HepG2 (cell line): Measurements from ENCODE around the gene STAP1. TPM values are rescaled to one million over a fixed set of nuclear protein-coding genes. Genes with fewer than 3 reads are reported as not detected.

Experiments used
- ATAC-seq: fragments of 200-7000 bp; cut with Tn5 transposase; 3 replicates; pipeline ENCODE4 v1.9.1; 2020; ENCODE audit warnings: mild to moderate bottlenecking, moderate library complexity
- BruUV-seq: library from RNA; stranded (reverse); fragments of 400-500 nt; replicated peaks from 2 replicates; lab custom pipeline; 2021; lab: Mats Ljungman, UMichigan
- CTCF ChIA-PET: fragments of 300-600 bp; formaldehyde crosslinking; extraction: SDS; loops from one replicate; lab custom pipeline; 2021; ENCODE audit warnings: low total read pairs, inconsistent platforms, low intra/inter-chr PET ratio; lab: Yijun Ruan, JAX
- POLR2A ChIA-PET: fragments of 350-600 bp; sonication (Branson Sonifier 250); formaldehyde crosslinking; loops from one replicate; lab custom pipeline; 2020; ENCODE audit warnings: antibody characterized with exemption, inconsistent platforms; lab: Yijun Ruan, JAX
- DNase-seq: peaks from one replicate; pipeline ENCODE4 v3.0.0-alpha.2; 2015; ENCODE audit warnings: low spot score
- FAIRE-seq: peaks from 3 replicates; lab custom pipeline; 2011; peaks lifted over from hg19 to GRCh38; lab: Jason Lieb, UNC
- H2AFZ ChIP-seq: one replicate; pipeline ENCODE4 v1.6.1; 2011; ENCODE audit warnings: low read length, inconsistent platforms
- H3K27ac ChIP-seq: fragments of 300-600 bp; 3 replicates; pipeline ENCODE4 v1.8.0; 2011; ENCODE audit warnings: mixed run types, mild to moderate bottlenecking, mixed read lengths, low read length, inconsistent platforms; ENCODE audit not compliant: insufficient read depth; ENCODE audit errors: extremely low read length
- H3K27me3 ChIP-seq, 2 experiments: fragments of 200-600 bp in 1 of 2; 2 replicates in 1 of 2; 3 replicates in 1 of 2; pipeline versions ENCODE4 v1.6.0 to v1.8.0; 2011; ENCODE audit warnings: low read length in 2 of 2, mild to moderate bottlenecking in 2 of 2, moderate library complexity in 2 of 2, inconsistent platforms in 1 of 2; ENCODE audit not compliant: insufficient read depth in 2 of 2, control insufficient read depth in 1 of 2
- H3K36me3 ChIP-seq, 2 experiments: fragments of 200-600 bp in 1 of 2; replicated peaks in 1 of 2; 2 replicates in 1 of 2; 3 replicates in 1 of 2; pipeline versions ENCODE4 v1.5.1 to v1.8.0; 2011; ENCODE audit warnings: low read length in 2 of 2, inconsistent platforms in 1 of 2; ENCODE audit not compliant: insufficient read depth in 2 of 2, control insufficient read depth in 1 of 2
- H3K4me1 ChIP-seq: 2 replicates; pipeline ENCODE4 v1.5.1; 2012; ENCODE audit warnings: low read length, inconsistent platforms; ENCODE audit not compliant: insufficient read depth
- H3K4me2 ChIP-seq: 2 replicates; pipeline ENCODE4 v1.6.0; 2011; ENCODE audit warnings: low read depth, low read length, inconsistent platforms
- H3K4me3 ChIP-seq, 3 experiments: fragments of 200-600 bp in 1 of 3; sonication (generic), shearing (Covaris generic) in 1 of 3; replicated peaks in 1 of 3; 2 replicates each; pipeline ENCODE4 v1.5.1; 2011 to 2016; ENCODE audit warnings: low read length in 3 of 3, inconsistent platforms in 2 of 3, low read depth in 2 of 3, mild to moderate bottlenecking in 2 of 3, control low read depth in 1 of 3, mixed read lengths in 1 of 3; ENCODE audit not compliant: insufficient read depth in 1 of 3
- H3K79me2 ChIP-seq: one replicate; pipeline ENCODE4 v1.6.1; 2011; ENCODE audit warnings: low read length, inconsistent platforms; ENCODE audit not compliant: insufficient read depth
- H3K9ac ChIP-seq: 2 replicates; pipeline ENCODE4 v1.6.0; 2011; ENCODE audit warnings: mild to moderate bottlenecking, low read depth, low read length, inconsistent platforms; ENCODE audit not compliant: insufficient read depth
- H3K9me3 ChIP-seq: 2 replicates; pipeline ENCODE4 v1.5.1; 2012; ENCODE audit warnings: mild to moderate bottlenecking, low read length
- H4K20me1 ChIP-seq: 2 replicates; pipeline ENCODE4 v1.6.0; 2011; ENCODE audit warnings: inconsistent platforms, mild to moderate bottlenecking, low read length, moderate library complexity; ENCODE audit not compliant: insufficient read depth
- HOXA7 ChIP-seq: sonication (generic); formaldehyde crosslinking; IDR thresholded peaks from 2 replicates; pipeline ENCODE4 v1.8.1; 2022; ENCODE audit warnings: mild to moderate bottlenecking, missing genetic modification reagents, moderate library complexity
- IRX3 ChIP-seq: sonication (generic); formaldehyde crosslinking; IDR thresholded peaks from 2 replicates; pipeline ENCODE4 v1.8.1; 2023; ENCODE audit warnings: mild to moderate bottlenecking, low read depth, missing genetic modification reagents, borderline replicate concordance
- NR2C2 ChIP-seq: sonication (generic); formaldehyde crosslinking; IDR thresholded peaks from 2 replicates; pipeline ENCODE4 v1.4.0; 2020; ENCODE audit warnings: missing genetic modification reagents, mild to moderate bottlenecking, moderate library complexity, borderline replicate concordance
- ZNF891 ChIP-seq: sonication (generic); formaldehyde crosslinking; IDR thresholded peaks from 2 replicates; pipeline ENCODE4 v1.5.0; 2020; ENCODE audit warnings: mild to moderate bottlenecking, missing genetic modification reagents
- ZSCAN25 ChIP-seq: sonication (generic); formaldehyde crosslinking; IDR thresholded peaks from 2 replicates; pipeline ENCODE4 v1.8.0; 2022; ENCODE audit warnings: mild to moderate bottlenecking, missing genetic modification reagents
- WGBS: methylation state at CpG from one replicate; pipeline ENCODE4 v1.1.6; 2017; ENCODE audit warnings: low lambda C conversion rate; 5-methylcytosine and 5-hydroxymethylcytosine counted together
- in situ Hi-C: cut with HindIII; loops from 2 replicates; pipeline ENCODE4 v1.10.0; 2017; ENCODE audit warnings: low pct_unique_long_range_greater_than_20kb; ENCODE audit not compliant: extremely low pct_ligation_motif_present
- intact Hi-C: fragments of 100-400 bp; cut with micrococcal nuclease; formaldehyde crosslinking; loops from one replicate; pipeline ENCODE4 v1.10.0; 2022; ENCODE audit not compliant: unreplicated experiment
- polyA plus RNA-seq, 8 experiments: library from polyadenylated mRNA; depleted of rRNA in 3 of 8; stranded (reverse) in 7 of 8; unstranded in 1 of 8; fragments of >200 nt; fragmentation: Illumina TruSeq in 4 of 8; extraction: Trizol in 4 of 8; gene quantifications; 2 replicates each; pipeline versions ENCODE4 v1.2.1 to v1.2.3, GENCODE V29; 2011 to 2016; ENCODE audit warnings: low read depth in 4 of 8, missing spikeins in 1 of 8, mixed read lengths in 1 of 8; ENCODE audit not compliant: insufficient read depth in 1 of 8
- total RNA-seq, 5 experiments: library from RNA; depleted of rRNA; stranded (reverse); fragments of >200 nt; fragmentation: Illumina TruSeq; extraction: Trizol; gene quantifications; 2 replicates each; pipeline ENCODE4 v1.2.3, GENCODE V29; 2016; ENCODE audit warnings: low read depth in 1 of 5
- TF ChIP-seq, protein P1 (sequence below): sonication (generic); formaldehyde crosslinking; IDR thresholded peaks from 2 replicates; pipeline ENCODE4; 2020; ENCODE audit warnings: missing genetic modification reagents, mild to moderate bottlenecking, borderline replicate concordance
- TF ChIP-seq, protein P2 (sequence below): sonication (generic); formaldehyde crosslinking; IDR thresholded peaks from 2 replicates; pipeline ENCODE4 v1.5.1; 2020; ENCODE audit warnings: mild to moderate bottlenecking, missing genetic modification reagents, moderate library complexity
- TF ChIP-seq, protein P3 (sequence below): sonication (generic); formaldehyde crosslinking; IDR thresholded peaks from 2 replicates; pipeline ENCODE4 v1.4.0; 2020; ENCODE audit warnings: missing genetic modification reagents
- TF ChIP-seq, protein P4 (sequence below), 2 experiments: IDR thresholded peaks; 2 replicates each; pipeline ENCODE4 v1.6.1; 2011 to 2012; ENCODE audit warnings: low read length in 2 of 2, borderline replicate concordance in 1 of 2, low read depth in 1 of 2, mild to moderate bottlenecking in 1 of 2, moderate library complexity in 1 of 2
- TF ChIP-seq, protein P5 (sequence below): sonication (generic); formaldehyde crosslinking; IDR thresholded peaks from 2 replicates; pipeline ENCODE4 v1.4.0; 2020; ENCODE audit warnings: missing genetic modification reagents

STAP1 gene
- total and polyA plus RNA-seq, 2 of the 13 experiments (the other 11 are each of a cell fraction or from before 2014, with no cell fraction given) = not detected

DNA sequence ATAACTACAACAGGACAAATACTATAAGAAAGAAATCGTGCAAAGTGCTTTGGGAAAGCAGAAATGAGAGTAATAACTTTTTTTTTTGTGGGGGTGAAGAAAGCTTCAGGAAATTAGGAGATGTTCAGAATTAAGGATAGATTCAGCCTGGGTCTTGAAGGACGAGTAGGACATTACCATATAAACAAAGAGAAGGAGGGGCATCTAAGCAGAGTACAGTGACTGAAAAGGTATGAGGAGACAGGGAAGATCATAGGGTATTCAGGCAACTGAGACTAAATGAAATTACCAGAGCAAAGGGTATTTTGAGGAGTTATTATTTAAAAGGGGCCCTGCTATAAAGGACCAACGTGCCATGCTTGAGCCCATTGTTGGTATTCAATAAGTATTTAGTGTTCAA lies 3.1 kb upstream of the STAP1 start:
- Histone ChIP-seq H3K4me1 (no peaks in the 10 kb centered on the region), H3K9ac (no peak overlapping the region), H3K27me3 (no peaks in the 10 kb centered on the region; a peak in 1 of 5 replicates), H3K4me2 (no peak overlapping the region), H3K36me3 (no peaks in the 10 kb centered on the region), H3K9me3 (no peaks in the 10 kb centered on the region), H3K4me3 (no peak overlapping the region), H4K20me1 (no peaks in the 10 kb centered on the region), H3K27ac (no peak overlapping the region), H3K79me2 (no peaks in the 10 kb centered on the region), H2AFZ (no peak overlapping the region)
- no TSS peak for BruUV-seq
- in situ Hi-C loops (loop anchor here (25.0 kb wide), 1 partner anchor 357 kb away; no protein-coding TSS in a partner anchor), intact Hi-C loops (no loop called here)
- DNase-seq = no peak
- ChIA-PET CTCF (no interaction called here), POLR2A (no interaction called here)
- no peak for FAIRE-seq
- whole genome bisulfite sequencing = 0% methylated on average over 3 of the region's 3 CpGs
- TF ChIP-seq, protein P1, sequence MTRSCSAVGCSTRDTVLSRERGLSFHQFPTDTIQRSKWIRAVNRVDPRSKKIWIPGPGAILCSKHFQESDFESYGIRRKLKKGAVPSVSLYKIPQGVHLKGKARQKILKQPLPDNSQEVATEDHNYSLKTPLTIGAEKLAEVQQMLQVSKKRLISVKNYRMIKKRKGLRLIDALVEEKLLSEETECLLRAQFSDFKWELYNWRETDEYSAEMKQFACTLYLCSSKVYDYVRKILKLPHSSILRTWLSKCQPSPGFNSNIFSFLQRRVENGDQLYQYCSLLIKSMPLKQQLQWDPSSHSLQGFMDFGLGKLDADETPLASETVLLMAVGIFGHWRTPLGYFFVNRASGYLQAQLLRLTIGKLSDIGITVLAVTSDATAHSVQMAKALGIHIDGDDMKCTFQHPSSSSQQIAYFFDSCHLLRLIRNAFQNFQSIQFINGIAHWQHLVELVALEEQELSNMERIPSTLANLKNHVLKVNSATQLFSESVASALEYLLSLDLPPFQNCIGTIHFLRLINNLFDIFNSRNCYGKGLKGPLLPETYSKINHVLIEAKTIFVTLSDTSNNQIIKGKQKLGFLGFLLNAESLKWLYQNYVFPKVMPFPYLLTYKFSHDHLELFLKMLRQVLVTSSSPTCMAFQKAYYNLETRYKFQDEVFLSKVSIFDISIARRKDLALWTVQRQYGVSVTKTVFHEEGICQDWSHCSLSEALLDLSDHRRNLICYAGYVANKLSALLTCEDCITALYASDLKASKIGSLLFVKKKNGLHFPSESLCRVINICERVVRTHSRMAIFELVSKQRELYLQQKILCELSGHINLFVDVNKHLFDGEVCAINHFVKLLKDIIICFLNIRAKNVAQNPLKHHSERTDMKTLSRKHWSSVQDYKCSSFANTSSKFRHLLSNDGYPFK (CRISPR knock-in tag) = no peak
- TF ChIP-seq, protein P2, sequence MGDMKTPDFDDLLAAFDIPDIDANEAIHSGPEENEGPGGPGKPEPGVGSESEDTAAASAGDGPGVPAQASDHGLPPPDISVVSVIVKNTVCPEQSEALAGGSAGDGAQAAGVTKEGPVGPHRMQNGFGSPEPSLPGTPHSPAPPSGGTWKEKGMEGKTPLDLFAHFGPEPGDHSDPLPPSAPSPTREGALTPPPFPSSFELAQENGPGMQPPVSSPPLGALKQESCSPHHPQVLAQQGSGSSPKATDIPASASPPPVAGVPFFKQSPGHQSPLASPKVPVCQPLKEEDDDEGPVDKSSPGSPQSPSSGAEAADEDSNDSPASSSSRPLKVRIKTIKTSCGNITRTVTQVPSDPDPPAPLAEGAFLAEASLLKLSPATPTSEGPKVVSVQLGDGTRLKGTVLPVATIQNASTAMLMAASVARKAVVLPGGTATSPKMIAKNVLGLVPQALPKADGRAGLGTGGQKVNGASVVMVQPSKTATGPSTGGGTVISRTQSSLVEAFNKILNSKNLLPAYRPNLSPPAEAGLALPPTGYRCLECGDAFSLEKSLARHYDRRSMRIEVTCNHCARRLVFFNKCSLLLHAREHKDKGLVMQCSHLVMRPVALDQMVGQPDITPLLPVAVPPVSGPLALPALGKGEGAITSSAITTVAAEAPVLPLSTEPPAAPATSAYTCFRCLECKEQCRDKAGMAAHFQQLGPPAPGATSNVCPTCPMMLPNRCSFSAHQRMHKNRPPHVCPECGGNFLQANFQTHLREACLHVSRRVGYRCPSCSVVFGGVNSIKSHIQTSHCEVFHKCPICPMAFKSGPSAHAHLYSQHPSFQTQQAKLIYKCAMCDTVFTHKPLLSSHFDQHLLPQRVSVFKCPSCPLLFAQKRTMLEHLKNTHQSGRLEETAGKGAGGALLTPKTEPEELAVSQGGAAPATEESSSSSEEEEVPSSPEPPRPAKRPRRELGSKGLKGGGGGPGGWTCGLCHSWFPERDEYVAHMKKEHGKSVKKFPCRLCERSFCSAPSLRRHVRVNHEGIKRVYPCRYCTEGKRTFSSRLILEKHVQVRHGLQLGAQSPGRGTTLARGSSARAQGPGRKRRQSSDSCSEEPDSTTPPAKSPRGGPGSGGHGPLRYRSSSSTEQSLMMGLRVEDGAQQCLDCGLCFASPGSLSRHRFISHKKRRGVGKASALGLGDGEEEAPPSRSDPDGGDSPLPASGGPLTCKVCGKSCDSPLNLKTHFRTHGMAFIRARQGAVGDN (CRISPR knock-in tag) = no peak
- TF ChIP-seq HOXA7 = no peak
- TF ChIP-seq, protein P3, sequence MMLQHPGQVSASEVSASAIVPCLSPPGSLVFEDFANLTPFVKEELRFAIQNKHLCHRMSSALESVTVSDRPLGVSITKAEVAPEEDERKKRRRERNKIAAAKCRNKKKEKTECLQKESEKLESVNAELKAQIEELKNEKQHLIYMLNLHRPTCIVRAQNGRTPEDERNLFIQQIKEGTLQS (CRISPR knock-in tag) = no peak
- TF ChIP-seq, protein P4, sequence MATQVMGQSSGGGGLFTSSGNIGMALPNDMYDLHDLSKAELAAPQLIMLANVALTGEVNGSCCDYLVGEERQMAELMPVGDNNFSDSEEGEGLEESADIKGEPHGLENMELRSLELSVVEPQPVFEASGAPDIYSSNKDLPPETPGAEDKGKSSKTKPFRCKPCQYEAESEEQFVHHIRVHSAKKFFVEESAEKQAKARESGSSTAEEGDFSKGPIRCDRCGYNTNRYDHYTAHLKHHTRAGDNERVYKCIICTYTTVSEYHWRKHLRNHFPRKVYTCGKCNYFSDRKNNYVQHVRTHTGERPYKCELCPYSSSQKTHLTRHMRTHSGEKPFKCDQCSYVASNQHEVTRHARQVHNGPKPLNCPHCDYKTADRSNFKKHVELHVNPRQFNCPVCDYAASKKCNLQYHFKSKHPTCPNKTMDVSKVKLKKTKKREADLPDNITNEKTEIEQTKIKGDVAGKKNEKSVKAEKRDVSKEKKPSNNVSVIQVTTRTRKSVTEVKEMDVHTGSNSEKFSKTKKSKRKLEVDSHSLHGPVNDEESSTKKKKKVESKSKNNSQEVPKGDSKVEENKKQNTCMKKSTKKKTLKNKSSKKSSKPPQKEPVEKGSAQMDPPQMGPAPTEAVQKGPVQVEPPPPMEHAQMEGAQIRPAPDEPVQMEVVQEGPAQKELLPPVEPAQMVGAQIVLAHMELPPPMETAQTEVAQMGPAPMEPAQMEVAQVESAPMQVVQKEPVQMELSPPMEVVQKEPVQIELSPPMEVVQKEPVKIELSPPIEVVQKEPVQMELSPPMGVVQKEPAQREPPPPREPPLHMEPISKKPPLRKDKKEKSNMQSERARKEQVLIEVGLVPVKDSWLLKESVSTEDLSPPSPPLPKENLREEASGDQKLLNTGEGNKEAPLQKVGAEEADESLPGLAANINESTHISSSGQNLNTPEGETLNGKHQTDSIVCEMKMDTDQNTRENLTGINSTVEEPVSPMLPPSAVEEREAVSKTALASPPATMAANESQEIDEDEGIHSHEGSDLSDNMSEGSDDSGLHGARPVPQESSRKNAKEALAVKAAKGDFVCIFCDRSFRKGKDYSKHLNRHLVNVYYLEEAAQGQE (IDR thresholded peaks at IDR 0.05; ENCODE audit: borderline replicate concordance in 1 of 2, low read depth in 1 of 2, low read length in 2 of 2) = no peak
- TF ChIP-seq IRX3 (CRISPR knock-in tag) = no peak
- TF ChIP-seq NR2C2 (CRISPR knock-in tag) = no peak
- no peak for TF ChIP-seq ZNF891 (CRISPR knock-in tag)
- no peak for TF ChIP-seq ZSCAN25 (CRISPR knock-in tag)
- TF ChIP-seq, protein P5, sequence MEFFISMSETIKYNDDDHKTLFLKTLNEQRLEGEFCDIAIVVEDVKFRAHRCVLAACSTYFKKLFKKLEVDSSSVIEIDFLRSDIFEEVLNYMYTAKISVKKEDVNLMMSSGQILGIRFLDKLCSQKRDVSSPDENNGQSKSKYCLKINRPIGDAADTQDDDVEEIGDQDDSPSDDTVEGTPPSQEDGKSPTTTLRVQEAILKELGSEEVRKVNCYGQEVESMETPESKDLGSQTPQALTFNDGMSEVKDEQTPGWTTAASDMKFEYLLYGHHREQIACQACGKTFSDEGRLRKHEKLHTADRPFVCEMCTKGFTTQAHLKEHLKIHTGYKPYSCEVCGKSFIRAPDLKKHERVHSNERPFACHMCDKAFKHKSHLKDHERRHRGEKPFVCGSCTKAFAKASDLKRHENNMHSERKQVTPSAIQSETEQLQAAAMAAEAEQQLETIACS (CRISPR knock-in tag) = no peak
- ATAC-seq = no peak
